K562 (cell line): ENCODE measurements around the gene CCDC13. TPM values are rescaled to one million over a fixed set of nuclear protein-coding genes. Genes with fewer than 3 reads are reported as not detected.

Experiments
- ATAC-seq: fragments of 200-7000 bp; cut with Tn5 transposase; 3 replicates; pipeline ENCODE4 v1.9.1; 2020; ENCODE audit warnings: moderate library complexity
- BruUV-seq: library from RNA; stranded (reverse); fragments of 400-500 nt; replicated peaks from 2 replicates; lab custom pipeline; 2021; lab: Mats Ljungman, UMichigan
- CTCF ChIA-PET: fragments of 300-600 bp; formaldehyde crosslinking; extraction: SDS; loops from one replicate; lab custom pipeline; 2021; ENCODE audit warnings: low intra/inter-chr PET ratio; lab: Yijun Ruan, JAX
- POLR2A ChIA-PET: fragments of 300-600, 350-650 bp; sonication (Branson Sonifier 250); formaldehyde crosslinking; extraction: SDS; loops from one replicate; lab custom pipeline; 2021; ENCODE audit warnings: antibody characterized with exemption, inconsistent platforms; lab: Yijun Ruan, JAX
- DNase-seq, 4 experiments: peaks; one replicate each; pipeline versions ENCODE4 v3.0.0 to v3.0.0-alpha.2; 2011 to 2018; ENCODE audit warnings: low spot score in 3 of 4, mixed read lengths in 3 of 4; ENCODE audit errors: extremely low read depth in 1 of 4
- FAIRE-seq: peaks from 2 replicates; lab custom pipeline; 2011; peaks lifted over from hg19 to GRCh38; lab: Jason Lieb, UNC
- H2AFZ ChIP-seq: 2 replicates; pipeline ENCODE4 v1.6.0; 2011; ENCODE audit warnings: low read depth, low read length, control low read depth, inconsistent platforms
- H3K27ac ChIP-seq: fragments of 200-600 bp; 3 replicates; pipeline ENCODE4 v1.8.0; 2011; ENCODE audit warnings: low read depth, mild to moderate bottlenecking, control low read depth, inconsistent platforms, low read length, moderate library complexity, mixed read lengths; ENCODE audit errors: extremely low read depth
- H3K27me3 ChIP-seq, 2 experiments: fragments of 300-600 bp in 1 of 2; 2 replicates in 1 of 2; 3 replicates in 1 of 2; pipeline versions ENCODE4 v1.6.0 to v1.8.0; 2011; ENCODE audit warnings: inconsistent platforms in 2 of 2, low read length in 2 of 2, mild to moderate bottlenecking in 1 of 2, mixed read lengths in 1 of 2, moderate library complexity in 1 of 2; ENCODE audit not compliant: control insufficient read depth in 2 of 2, insufficient read depth in 2 of 2
- H3K36me3 ChIP-seq: fragments of 300-600 bp; 3 replicates; pipeline ENCODE4 v1.8.0; 2011; ENCODE audit warnings: mild to moderate bottlenecking, low read length, inconsistent platforms; ENCODE audit not compliant: control insufficient read depth, insufficient read depth
- H3K4me1 ChIP-seq, 2 experiments: fragments of 200-600 bp in 1 of 2; replicated peaks in 1 of 2; 2 replicates in 1 of 2; 3 replicates in 1 of 2; pipeline versions ENCODE4 v1.5.1 to v1.8.0; 2011; ENCODE audit warnings: inconsistent platforms in 2 of 2, low read length in 2 of 2, mild to moderate bottlenecking in 1 of 2, mixed read lengths in 1 of 2, moderate library complexity in 1 of 2; ENCODE audit not compliant: control insufficient read depth in 2 of 2, insufficient read depth in 2 of 2
- H3K4me2 ChIP-seq: 2 replicates; pipeline ENCODE4 v1.6.1; 2011; ENCODE audit warnings: low read length, control low read depth, inconsistent platforms, mixed read lengths; ENCODE audit not compliant: insufficient read depth
- H3K4me3 ChIP-seq: fragments of 200-600 bp; sonication (generic), shearing (Covaris generic); 2 replicates; pipeline ENCODE4 v1.5.1; 2016; ENCODE audit warnings: control low read depth, inconsistent platforms
- H3K79me2 ChIP-seq: fragments of 200-600 bp; 3 replicates; pipeline ENCODE4 v1.8.0; 2011; ENCODE audit warnings: low read length, inconsistent platforms; ENCODE audit not compliant: control insufficient read depth, insufficient read depth
- H3K9ac ChIP-seq, 2 experiments: 2 replicates each; pipeline versions ENCODE4 v1.6.0 to v1.6.1; 2011; ENCODE audit warnings: low read depth in 2 of 2, low read length in 2 of 2, control low read depth in 1 of 2, inconsistent platforms in 1 of 2, mild to moderate bottlenecking in 1 of 2, mixed read lengths in 1 of 2; ENCODE audit not compliant: insufficient read depth in 1 of 2
- H3K9me1 ChIP-seq: one replicate; pipeline ENCODE4 v1.6.0; 2011; ENCODE audit warnings: inconsistent platforms, mild to moderate bottlenecking, low read length, moderate library complexity; ENCODE audit not compliant: control insufficient read depth, insufficient read depth
- H3K9me3 ChIP-seq: replicated peaks from 2 replicates; pipeline ENCODE4 v1.5.1; 2011; ENCODE audit warnings: low read depth, low read length, inconsistent platforms; ENCODE audit not compliant: control insufficient read depth, insufficient read depth
- H4K20me1 ChIP-seq: replicated peaks from 2 replicates; pipeline ENCODE4 v1.6.1; 2011; ENCODE audit warnings: low read length, inconsistent platforms, mixed read lengths; ENCODE audit not compliant: control insufficient read depth, insufficient read depth
- ARID2 ChIP-seq: fragments of 450-650 bp; IDR thresholded peaks from 2 replicates; pipeline ENCODE4 v1.6.1; 2017; ENCODE audit warnings: antibody characterized with exemption, mild to moderate bottlenecking
- CC2D1A ChIP-seq: fragments of 450-650 bp; IDR thresholded peaks from 2 replicates; pipeline ENCODE4 v1.6.1; 2017; ENCODE audit warnings: mild to moderate bottlenecking
- ESRRA ChIP-seq: fragments of 450-650 bp; IDR thresholded peaks from 2 replicates; pipeline ENCODE4 v1.6.1; 2014; ENCODE audit warnings: low read depth, mild to moderate bottlenecking, moderate library complexity, borderline replicate concordance
- HNRNPK ChIP-seq: fragments of 200-400 bp; formaldehyde crosslinking; IDR thresholded peaks from one replicate; pipeline ENCODE4 v1.6.1; 2018; ENCODE audit warnings: mild to moderate bottlenecking, low read depth, low read length; ENCODE audit not compliant: poor library complexity, severe bottlenecking
- POU5F1 ChIP-seq: fragments of 150-350 bp; IDR thresholded peaks from 2 replicates; pipeline ENCODE4 v1.6.1; 2014; ENCODE audit warnings: borderline replicate concordance, low read length, low read depth, mild to moderate bottlenecking; ENCODE audit not compliant: partially characterized antibody
- REST ChIP-seq, 2 experiments: fragments of 450-650 bp; formaldehyde crosslinking in 1 of 2; IDR thresholded peaks; 2 replicates each; pipeline versions ENCODE4 v1.4.0 to v1.6.1; 2014 to 2020; ENCODE audit warnings: mild to moderate bottlenecking in 2 of 2, borderline replicate concordance in 1 of 2, low read depth in 1 of 2
- VEZF1 ChIP-seq: fragments of 200-800 bp; sonication (Bioruptor generic); IDR thresholded peaks from 2 replicates; pipeline ENCODE4 v1.6.1; 2017; ENCODE audit warnings: missing genetic modification characterization, missing compliant biosample characterization
- ZNF239 ChIP-seq: fragments of 250-450 bp; sonication (Bioruptor Pico); IDR thresholded peaks from 2 replicates; pipeline ENCODE4 v1.4.0; 2020; ENCODE audit warnings: mild to moderate bottlenecking
- ZNF384 ChIP-seq: IDR thresholded peaks from 2 replicates; pipeline ENCODE4 v1.6.1; 2012; ENCODE audit warnings: low read depth, low read length, improper control_type of control experiment
- WGBS: fragments of 100-300 bp; shearing (Covaris generic); methylation state at CpG from one replicate; pipeline ENCODE4 v1.1.6; 2016; ENCODE audit warnings: low coverage, mixed read lengths; ENCODE audit not compliant: insufficient coverage; ENCODE audit errors: missing lambda C conversion rate; 5-methylcytosine and 5-hydroxymethylcytosine counted together
- in situ Hi-C: fragments of 300-500 bp; cut with MboI; formaldehyde crosslinking; loops from 4 replicates; pipeline ENCODE4 v1.15.0; 2018; ENCODE audit warnings: inconsistent platforms, mixed read lengths
- intact Hi-C: fragments of 100-400 bp; cut with micrococcal nuclease; formaldehyde crosslinking; loops from 2 replicates; pipeline ENCODE4 v1.14.2; 2022
- polyA plus RNA-seq, 8 experiments: library from polyadenylated mRNA; depleted of rRNA in 4 of 8; stranded (reverse) in 5 of 8; unstranded in 3 of 8; fragments of >200 nt; fragmentation: Nextera tagmentation in 2 of 8; fragmentation: Illumina TruSeq in 1 of 8; extraction: Ambion mirVana in 2 of 8; extraction: Trizol in 1 of 8; gene quantifications; 2 replicates each; pipeline versions ENCODE4 v1.2.1 to v1.2.3, GENCODE V29; 2011 to 2014; ENCODE audit warnings: inconsistent platforms in 1 of 8, missing spikeins in 1 of 8
- total RNA-seq, 7 experiments: library from RNA; depleted of rRNA in 6 of 7; stranded (reverse); fragments of >200 nt in 6 of 7; fragmentation: Illumina TruSeq in 2 of 7; extraction: Trizol in 2 of 7; gene quantifications; 2 replicates each; pipeline versions ENCODE4 v1.2.1 to v1.2.3, GENCODE V29; 2011 to 2021; ENCODE audit warnings: low replicate concordance in 1 of 7

CCDC13 gene
- total and polyA plus RNA-seq, 9 of the 15 experiments (the other 6 are each of a cell fraction or from before 2014, with no cell fraction given) = 0.20 to 0.70 (median 0.48) TPM; not detected in 2

- in situ Hi-C loops = loop anchor here (5.0 kb wide), 2 partner anchors 46 to 96 kb away; partner anchors contain the start of gene CYP8B1
- Histone ChIP-seq H2AFZ (no peak overlapping the region), H4K20me1 (peaks cover 3% of the 10 kb centered on the region; the same call in 1 of the 2 replicates), H3K4me3 (no peak overlapping the region), H3K9me3 (no peaks in the 10 kb centered on the region), H3K9me1 (no peaks in the 10 kb centered on the region), H3K9ac (no peak overlapping the region), H3K36me3 (peaks cover 53% of the 10 kb centered on the region), H3K4me2 (no peak overlapping the region), H3K27me3 (no peaks in the 10 kb centered on the region), H3K27ac (no peak overlapping the region), H3K4me1 (peaks cover 4 to 6% of the 10 kb centered on the region in 2 experiments; a peak in 2 of 5 replicates), H3K79me2 (no peaks in the 10 kb centered on the region)
- ChIA-PET POLR2A (interaction anchor here (0.6 kb wide), 1 partner anchor 36 kb away, joined by 4 read pairs; no protein-coding TSS in a partner anchor), CTCF (interaction anchor here (0.6 to 3.6 kb wide), 12 partner anchors 26 to 181 kb away, joined by 3 to 61 read pairs (median 4); no protein-coding TSS in a partner anchor)
- intact Hi-C loops = loop anchor here (1.0 to 2.0 kb wide), 4 partner anchors 38 to 100 kb away; no protein-coding TSS in a partner anchor
- 32% methylated on average over 9 of the region's 11 CpGs for WGBS
- BruUV-seq = no TSS peak
- peak; percentile 61 to 81 (median 70) for DNase-seq
- ATAC-seq = peak; percentile 95
- FAIRE-seq = peak; percentile 86
- TF ChIP-seq POU5F1 (no peak), ZNF384 (0 out of 2 replicates have a peak, but pooled peaks have one; percentile 6), CC2D1A (peak; percentile 49; the same call in 1 of the 2 replicates), REST (IDR thresholded peaks at IDR 0.05; ENCODE audit: borderline replicate concordance) (peak; percentile 84; the same call in 1 of the 2 replicates), REST (CRISPR knock-in tag; IDR thresholded peaks at IDR 0.05; ENCODE audit: low read depth) (no peak), ESRRA (0 out of 2 replicates have a peak, but pooled peaks have one; percentile 35), VEZF1 (CRISPR knock-in tag) (0 out of 2 replicates have a peak, but pooled peaks have one; percentile 24), ARID2 (peak; percentile 76), ZNF239 (CRISPR knock-in tag) (no peak), HNRNPK (no peak)
These were observed 8.0 kb upstream of the CCDC13 start for GRCh38 chr3:42780892-42781700.
